RWPE2 (cell line): ENCODE results near the gene NCOR2.

Experiments used
- ATAC-seq: fragments of 200-7000 bp; cut with Tn5 transposase; 3 replicates; pipeline ENCODE4 v1.9.1; 2021; ENCODE audit warnings: low read depth
- DNase-seq: peaks from one replicate; pipeline ENCODE4 v3.0.0-alpha.2; 2020; ENCODE audit warnings: low spot score
- H3K27ac ChIP-seq: fragments of 450-650 bp; 2 replicates; pipeline ENCODE4 v1.5.1; 2017; ENCODE audit warnings: mild to moderate bottlenecking; ENCODE audit not compliant: poor library complexity, severe bottlenecking
- H3K27me3 ChIP-seq: fragments of 250-450 bp; sonication (Bioruptor Pico); 2 replicates; pipeline ENCODE4 v1.5.1; 2021; ENCODE audit warnings: mild to moderate bottlenecking, moderate library complexity; ENCODE audit not compliant: insufficient read depth, poor library complexity, severe bottlenecking
- H3K36me3 ChIP-seq: fragments of 250-450 bp; sonication (Bioruptor Pico); 2 replicates; pipeline ENCODE4 v1.5.1; 2020; ENCODE audit warnings: low read depth, mild to moderate bottlenecking, moderate library complexity
- H3K4me1 ChIP-seq: fragments of 250-450 bp; sonication (Bioruptor Pico); 2 replicates; pipeline ENCODE4 v1.5.1; 2021; ENCODE audit warnings: mild to moderate bottlenecking, moderate library complexity; ENCODE audit not compliant: insufficient read depth, poor library complexity, severe bottlenecking
- H3K4me3 ChIP-seq: fragments of 250-450 bp; sonication (Bioruptor Pico); 2 replicates; pipeline ENCODE4 v1.5.1; 2021; ENCODE audit warnings: mild to moderate bottlenecking, moderate library complexity; ENCODE audit not compliant: severe bottlenecking
- H3K9me3 ChIP-seq: fragments of 250-450 bp; sonication (Bioruptor Pico); 2 replicates; pipeline ENCODE4 v1.5.1; 2021; ENCODE audit warnings: mild to moderate bottlenecking, moderate library complexity; ENCODE audit not compliant: severe bottlenecking
- TF ChIP-seq, protein P1 (sequence below): fragments of 450-650 bp; IDR thresholded peaks from one replicate; pipeline ENCODE4 v1.5.1; 2017; ENCODE audit warnings: mild to moderate bottlenecking, moderate library complexity; ENCODE audit not compliant: poor library complexity, severe bottlenecking

The NCOR2 gene

DNA sequence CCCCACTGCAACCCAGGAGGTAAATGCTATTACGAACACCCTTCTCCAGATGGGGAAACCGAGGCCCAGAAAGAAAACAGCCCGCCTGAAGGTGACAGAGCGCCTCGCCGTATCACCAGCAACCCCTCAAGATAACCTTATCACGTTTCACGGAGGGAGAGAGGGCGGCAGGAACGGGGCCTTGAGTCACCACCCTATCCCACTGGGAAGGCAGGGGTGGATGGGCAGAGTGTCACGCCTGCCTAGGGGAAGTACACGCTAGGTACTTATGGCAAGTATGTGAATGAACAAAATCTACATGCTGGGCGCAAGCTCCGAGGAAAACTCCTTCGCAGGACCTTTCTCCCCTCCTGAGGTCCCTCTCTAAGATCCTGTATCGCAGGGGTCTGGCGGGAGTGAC, 17.8 kb downstream of the NCOR2 start:
- ATAC-seq (no peak), DNase-seq (no peak)
- TF ChIP-seq, protein P1, sequence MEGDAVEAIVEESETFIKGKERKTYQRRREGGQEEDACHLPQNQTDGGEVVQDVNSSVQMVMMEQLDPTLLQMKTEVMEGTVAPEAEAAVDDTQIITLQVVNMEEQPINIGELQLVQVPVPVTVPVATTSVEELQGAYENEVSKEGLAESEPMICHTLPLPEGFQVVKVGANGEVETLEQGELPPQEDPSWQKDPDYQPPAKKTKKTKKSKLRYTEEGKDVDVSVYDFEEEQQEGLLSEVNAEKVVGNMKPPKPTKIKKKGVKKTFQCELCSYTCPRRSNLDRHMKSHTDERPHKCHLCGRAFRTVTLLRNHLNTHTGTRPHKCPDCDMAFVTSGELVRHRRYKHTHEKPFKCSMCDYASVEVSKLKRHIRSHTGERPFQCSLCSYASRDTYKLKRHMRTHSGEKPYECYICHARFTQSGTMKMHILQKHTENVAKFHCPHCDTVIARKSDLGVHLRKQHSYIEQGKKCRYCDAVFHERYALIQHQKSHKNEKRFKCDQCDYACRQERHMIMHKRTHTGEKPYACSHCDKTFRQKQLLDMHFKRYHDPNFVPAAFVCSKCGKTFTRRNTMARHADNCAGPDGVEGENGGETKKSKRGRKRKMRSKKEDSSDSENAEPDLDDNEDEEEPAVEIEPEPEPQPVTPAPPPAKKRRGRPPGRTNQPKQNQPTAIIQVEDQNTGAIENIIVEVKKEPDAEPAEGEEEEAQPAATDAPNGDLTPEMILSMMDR = no peak
- no peak overlapping the region for H3K4me3 ChIP-seq
- peaks cover 35% of the 10 kb centered on the region for H3K4me1 ChIP-seq
- peaks cover 14% of the 10 kb centered on the region; the same call in 1 of the 2 replicates for H3K36me3 ChIP-seq
- H3K27me3 ChIP-seq = no peaks in the 10 kb centered on the region
- H3K9me3 ChIP-seq = no peaks in the 10 kb centered on the region
- H3K27ac ChIP-seq = peak overlapping the region; percentile 53

DNA sequence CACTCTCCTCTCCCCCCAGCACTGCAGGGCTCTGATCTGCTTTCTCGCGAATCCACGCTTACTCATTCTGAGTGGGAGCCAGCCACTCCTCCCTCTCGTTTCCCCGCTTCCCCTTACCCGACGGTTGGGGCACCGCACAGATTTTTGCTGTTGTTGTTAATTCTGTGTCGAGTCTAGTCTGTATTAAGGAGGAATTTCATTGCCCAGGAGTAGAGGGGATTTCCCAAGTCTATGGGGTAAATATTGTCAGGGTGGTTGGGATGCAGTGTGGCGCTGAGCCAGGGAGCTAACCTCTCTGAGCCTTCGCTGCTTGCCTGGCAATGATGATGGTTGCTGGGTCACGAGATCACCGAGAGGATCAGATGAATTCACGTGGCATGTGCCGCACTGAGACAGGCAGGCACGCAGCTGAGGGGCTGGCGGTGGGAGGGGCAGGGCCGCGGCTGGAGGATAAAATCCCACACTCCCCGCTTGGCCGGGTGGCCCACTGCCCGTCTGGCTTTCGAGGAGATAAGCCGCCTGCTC, 18.5 kb downstream of the NCOR2 start:
- Histone ChIP-seq H3K27me3 (no peaks in the 10 kb centered on the region), H3K9me3 (no peaks in the 10 kb centered on the region), H3K4me1 (peaks cover 39% of the 10 kb centered on the region), H3K4me3 (no peak overlapping the region), H3K36me3 (peaks cover 14% of the 10 kb centered on the region; the same call in 1 of the 2 replicates), H3K27ac (peak overlapping the region; percentile 53)
- ATAC-seq (no peak), DNase-seq (no peak)
- TF ChIP-seq, protein P1 = no peak

DNA sequence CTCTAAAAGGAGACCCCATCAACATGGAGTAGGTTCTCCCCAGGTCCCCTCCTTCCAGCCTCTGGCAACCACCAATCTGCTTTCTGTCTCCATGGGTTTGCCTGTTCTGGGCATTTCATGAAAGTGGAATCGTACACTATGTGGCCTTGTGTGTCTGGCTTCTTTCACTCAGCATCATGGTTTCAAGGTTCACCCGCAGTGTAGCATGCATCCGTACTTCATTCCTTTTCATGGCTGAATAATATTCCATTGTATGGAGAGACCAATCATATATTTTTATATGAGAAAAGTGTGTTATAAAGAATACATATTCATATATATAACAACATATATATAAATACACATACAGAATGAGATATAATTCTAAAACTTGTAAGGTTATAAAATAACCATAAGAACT, 19.8 kb downstream of the NCOR2 start:
- no peak for DNase-seq
- Histone ChIP-seq H3K9me3 (no peaks in the 10 kb centered on the region), H3K27me3 (no peaks in the 10 kb centered on the region), H3K4me1 (peaks cover 38% of the 10 kb centered on the region), H3K36me3 (peaks cover 9% of the 10 kb centered on the region; the same call in 1 of the 2 replicates), H3K4me3 (no peak overlapping the region), H3K27ac (no peak overlapping the region)
- TF ChIP-seq, protein P1 = no peak
- no peak for ATAC-seq

DNA sequence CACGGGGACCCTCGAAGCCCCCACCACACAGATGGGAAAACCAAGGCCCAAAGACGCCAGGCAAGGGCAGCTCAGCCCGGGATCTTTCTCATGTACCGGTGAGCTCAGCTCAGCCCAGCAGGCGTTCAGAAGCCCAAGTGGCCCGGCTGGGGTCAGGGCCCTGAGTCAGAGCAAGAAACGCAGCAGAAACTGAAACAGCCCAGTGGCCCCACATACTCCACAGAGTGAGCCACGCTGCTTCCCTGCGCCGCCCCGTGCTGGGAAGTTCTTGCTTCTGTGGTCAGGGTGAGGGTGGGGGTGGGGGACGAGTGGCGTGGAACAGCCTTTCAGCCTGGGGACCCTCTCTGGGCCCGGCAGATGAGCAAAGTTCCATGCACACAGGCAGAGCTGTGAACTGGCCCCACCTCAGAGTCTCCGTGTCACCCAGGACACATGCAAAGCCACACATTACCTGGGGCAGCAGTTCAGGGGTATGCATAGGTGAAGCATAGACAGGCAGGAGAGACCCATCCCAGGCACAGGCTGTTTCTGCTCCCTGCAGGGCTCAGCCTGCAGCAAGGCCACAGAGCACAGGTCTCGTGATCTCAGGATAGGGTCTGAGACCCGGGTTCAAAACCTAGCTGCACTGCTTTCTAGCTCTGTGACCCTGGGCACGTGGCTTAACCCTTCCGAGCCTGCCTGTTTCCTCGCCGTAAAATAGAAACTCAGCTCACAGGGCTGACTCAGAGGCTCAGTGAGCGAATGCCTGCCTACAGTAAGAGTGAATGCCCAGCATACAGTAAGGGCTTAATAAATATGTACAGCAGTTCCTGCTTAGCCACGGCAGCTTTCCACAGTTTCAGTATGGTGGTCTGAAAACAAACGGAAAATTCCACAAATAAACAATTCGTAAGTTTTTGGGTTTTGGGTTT, 21.6 kb downstream of the NCOR2 start:
- ATAC-seq = no peak
- DNase-seq = no peak
- no peak overlapping the region for H3K4me3 ChIP-seq
- H3K27ac ChIP-seq = no peak overlapping the region
- no peaks in the 10 kb centered on the region for H3K27me3 ChIP-seq
- H3K4me1 ChIP-seq = peaks cover 25% of the 10 kb centered on the region
- H3K36me3 ChIP-seq = 0 out of 2 replicates have a peak, but pooled peaks cover 9% of the 10 kb centered on the region
- TF ChIP-seq, protein P1 = no peak
- no peaks in the 10 kb centered on the region for H3K9me3 ChIP-seq

DNA sequence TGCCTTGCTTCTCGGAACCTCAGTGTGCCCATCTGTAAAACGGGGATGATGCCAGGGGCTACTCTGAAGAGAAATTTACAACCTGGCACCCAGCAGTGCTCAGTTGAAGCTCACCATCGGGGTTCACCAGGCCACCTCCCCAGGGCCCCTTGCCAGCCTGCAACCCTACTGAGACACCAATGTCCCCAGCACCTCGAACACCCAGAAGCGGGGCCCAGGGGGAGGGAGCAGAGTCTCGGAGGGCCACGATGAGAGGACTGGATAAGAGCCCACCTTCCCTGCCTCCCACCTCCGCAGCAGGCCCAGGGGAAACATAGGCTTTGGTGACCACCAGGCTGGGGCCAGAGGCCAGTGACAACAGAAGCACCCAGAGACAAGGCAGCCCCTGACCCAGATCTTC, 22.4 kb downstream of the NCOR2 start:
- Histone ChIP-seq H3K36me3 (0 out of 2 replicates have a peak, but pooled peaks cover 9% of the 10 kb centered on the region), H3K4me3 (no peak overlapping the region), H3K9me3 (no peaks in the 10 kb centered on the region), H3K4me1 (peaks cover 18% of the 10 kb centered on the region), H3K27ac (no peak overlapping the region), H3K27me3 (no peaks in the 10 kb centered on the region)
- DNase-seq = no peak
- TF ChIP-seq, protein P1 = no peak
- ATAC-seq = no peak
